Measurements from ENCODE around the gene RPP25. TPM values are rescaled to one million over a fixed set of nuclear protein-coding genes. Genes with fewer than 3 reads are reported as not detected.

Gene RPP25
- total RNA-seq, 1 experiment from 2014 or later: not detected

GRCh38 chr15:74961616-74962015 lies 5.0 kb upstream of the RPP25 start:
- H3K4me3 Mint-ChIP-seq (ENCODE audit: unreplicated experiment): no peak overlapping the region
- H3K9me3 Mint-ChIP-seq (ENCODE audit: unreplicated experiment): no peaks in the 10 kb centered on the region
- peaks cover 8% of the 10 kb centered on the region for H3K4me1 Mint-ChIP-seq (ENCODE audit: insufficient read depth, unreplicated experiment)
- no peaks in the 10 kb centered on the region for H3K27me3 Mint-ChIP-seq (ENCODE audit: insufficient read depth, unreplicated experiment)
- H3K27ac Mint-ChIP-seq (ENCODE audit: low read depth, unreplicated experiment): no peak overlapping the region
- no peaks in the 10 kb centered on the region for H3K36me3 Mint-ChIP-seq (ENCODE audit: insufficient read depth, unreplicated experiment)
- intact Hi-C loops (cut with micrococcal nuclease): no loop called here
- BruUV-seq (replicated peaks): no TSS peak
- no peak for TF ChIP-seq CTCF (IDR thresholded peaks at IDR 0.05; ENCODE audit: unreplicated experiment)
- POLR2A ChIA-PET: interaction anchor here (0.8 kb wide), 1 partner anchor 71 kb away, joined by 3 read pairs; no protein-coding TSS in a partner anchor
- no peak for DNase-seq (ENCODE audit: unreplicated experiment)
- CTCF ChIA-PET: interaction anchor here (0.6 to 2.3 kb wide), 2 partner anchors 11 to 243 kb away, joined by 4 to 16 read pairs; no protein-coding TSS in a partner anchor

- Mint-ChIP-seq H3K4me3 (ENCODE audit: unreplicated experiment) (no peak overlapping the region), H3K36me3 (ENCODE audit: insufficient read depth, unreplicated experiment) (no peaks in the 10 kb centered on the region), H3K27me3 (ENCODE audit: insufficient read depth, unreplicated experiment) (no peaks in the 10 kb centered on the region), H3K9me3 (ENCODE audit: unreplicated experiment) (no peaks in the 10 kb centered on the region), H3K27ac (ENCODE audit: low read depth, unreplicated experiment) (no peak overlapping the region), H3K4me1 (ENCODE audit: insufficient read depth, unreplicated experiment) (peaks cover 8% of the 10 kb centered on the region)
- intact Hi-C loops (cut with micrococcal nuclease): no loop called here
- no peak for DNase-seq (ENCODE audit: unreplicated experiment)
- ChIA-PET CTCF (interaction anchor here (0.6 to 2.3 kb wide), 3 partner anchors 10 to 243 kb away, joined by 4 to 16 read pairs (median 4); no protein-coding TSS in a partner anchor), POLR2A (no interaction called here)
- no peak for TF ChIP-seq CTCF (IDR thresholded peaks at IDR 0.05; ENCODE audit: unreplicated experiment)
- BruUV-seq (replicated peaks): no TSS peak
These were observed 4.5 kb upstream of the RPP25 start for GRCh38 chr15:74960995-74961588.

- CTCF ChIA-PET: interaction anchor here (0.5 to 2.3 kb wide), 3 partner anchors 9 to 288 kb away, joined by 4 to 16 read pairs (median 7); no protein-coding TSS in a partner anchor
- no peaks in the 10 kb centered on the region for H3K9me3 Mint-ChIP-seq (ENCODE audit: unreplicated experiment)
- no peaks in the 10 kb centered on the region for H3K36me3 Mint-ChIP-seq (ENCODE audit: insufficient read depth, unreplicated experiment)
- DNase-seq (ENCODE audit: unreplicated experiment): no peak
- H3K27me3 Mint-ChIP-seq (ENCODE audit: insufficient read depth, unreplicated experiment): no peaks in the 10 kb centered on the region
- no peak overlapping the region for H3K4me3 Mint-ChIP-seq (ENCODE audit: unreplicated experiment)
- H3K27ac Mint-ChIP-seq (ENCODE audit: low read depth, unreplicated experiment): no peak overlapping the region
- POLR2A ChIA-PET: no interaction called here
- TF ChIP-seq CTCF (IDR thresholded peaks at IDR 0.05; ENCODE audit: unreplicated experiment): no peak
- BruUV-seq (replicated peaks): no TSS peak
- intact Hi-C loops (cut with micrococcal nuclease): no loop called here
- peaks cover 8% of the 10 kb centered on the region for H3K4me1 Mint-ChIP-seq (ENCODE audit: insufficient read depth, unreplicated experiment)
These were observed 3.7 kb upstream of the RPP25 start for GRCh38 chr15:74960286-74960685.

- peaks cover 2% of the 10 kb centered on the region for H3K4me1 Mint-ChIP-seq (ENCODE audit: insufficient read depth, unreplicated experiment)
- H3K4me3 Mint-ChIP-seq (ENCODE audit: unreplicated experiment): no peak overlapping the region
- H3K36me3 Mint-ChIP-seq (ENCODE audit: insufficient read depth, unreplicated experiment): no peaks in the 10 kb centered on the region
- intact Hi-C loops (cut with micrococcal nuclease): loop anchor here (10.0 kb wide), 1 partner anchor 585 kb away; no protein-coding TSS in a partner anchor
- BruUV-seq (replicated peaks): no TSS peak
- DNase-seq (ENCODE audit: unreplicated experiment): no peak
- H3K9me3 Mint-ChIP-seq (ENCODE audit: unreplicated experiment): no peaks in the 10 kb centered on the region
- POLR2A ChIA-PET: interaction anchor here (0.5 kb wide), 1 partner anchor 182 kb away, joined by 3 read pairs; no protein-coding TSS in a partner anchor
- H3K27ac Mint-ChIP-seq (ENCODE audit: low read depth, unreplicated experiment): no peak overlapping the region
- CTCF ChIA-PET: interaction anchor here (0.5 to 2.3 kb wide), 3 partner anchors 9 to 289 kb away, joined by 4 to 16 read pairs (median 7); no protein-coding TSS in a partner anchor
- no peak for TF ChIP-seq CTCF (IDR thresholded peaks at IDR 0.05; ENCODE audit: unreplicated experiment)
- no peaks in the 10 kb centered on the region for H3K27me3 Mint-ChIP-seq (ENCODE audit: insufficient read depth, unreplicated experiment)
These were observed 3.0 kb upstream of the RPP25 start for GRCh38 chr15:74959586-74959939.

Measured in MCF 10A (cell line).